Measurements from ENCODE around the gene FAM20A.
A peak's percentile ranks its signal among the peaks of the same experiment; 100 is the strongest.
"Not testable (repeated sequence)": the region's sequence is repeated elsewhere in the genome, so short reads cannot be mapped to it uniquely, and the experiment has no call there.

FAM20A gene

GRCh38 chr17:68518063-68518815, 82.9 kb downstream of the FAM20A start:
- DNase-seq (ENCODE audit: low read depth), result no peak

DNA sequence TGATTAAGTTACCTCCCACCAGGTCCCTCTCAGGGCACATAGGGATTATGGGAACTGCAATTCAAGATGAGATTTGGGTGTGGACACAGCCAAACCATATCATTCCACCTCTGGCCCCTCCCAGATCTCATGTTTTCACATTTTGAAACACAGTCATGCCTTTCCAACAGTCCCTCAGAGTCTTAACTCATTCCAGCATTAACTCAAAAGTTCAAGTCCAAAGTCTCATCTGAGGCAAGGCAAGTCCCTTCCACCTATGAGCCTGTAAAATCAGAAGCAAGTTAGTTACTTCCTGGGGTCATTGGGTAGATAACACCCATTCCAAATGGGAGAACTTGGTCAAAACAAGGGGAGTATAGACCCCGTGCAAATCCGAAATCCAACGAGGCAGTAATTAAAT, 83.6 kb downstream of the FAM20A start:
- DNase-seq (ENCODE audit: low read depth), result not testable (repeated sequence)

DNA sequence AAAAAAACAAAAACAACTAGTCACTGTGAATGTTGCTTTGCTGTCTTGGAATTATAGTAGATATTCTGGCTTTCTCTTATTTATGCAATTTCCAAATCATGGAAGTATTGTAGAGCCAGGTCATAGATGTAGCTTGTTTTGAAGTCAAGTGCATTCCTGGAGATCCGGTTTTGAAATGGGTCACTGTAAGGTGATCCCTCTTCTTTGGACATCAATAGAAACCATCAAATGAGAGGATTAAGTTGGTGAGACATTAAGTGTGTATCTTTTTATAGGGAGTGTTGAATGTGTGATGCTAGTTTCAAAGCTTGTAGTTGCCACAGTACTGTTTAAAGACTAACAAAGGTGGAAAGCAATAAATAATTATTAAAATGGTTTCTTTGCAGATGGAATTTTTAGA, 84.4 kb downstream of the FAM20A start:
- DNase-seq (ENCODE audit: low read depth), result no peak

DNA sequence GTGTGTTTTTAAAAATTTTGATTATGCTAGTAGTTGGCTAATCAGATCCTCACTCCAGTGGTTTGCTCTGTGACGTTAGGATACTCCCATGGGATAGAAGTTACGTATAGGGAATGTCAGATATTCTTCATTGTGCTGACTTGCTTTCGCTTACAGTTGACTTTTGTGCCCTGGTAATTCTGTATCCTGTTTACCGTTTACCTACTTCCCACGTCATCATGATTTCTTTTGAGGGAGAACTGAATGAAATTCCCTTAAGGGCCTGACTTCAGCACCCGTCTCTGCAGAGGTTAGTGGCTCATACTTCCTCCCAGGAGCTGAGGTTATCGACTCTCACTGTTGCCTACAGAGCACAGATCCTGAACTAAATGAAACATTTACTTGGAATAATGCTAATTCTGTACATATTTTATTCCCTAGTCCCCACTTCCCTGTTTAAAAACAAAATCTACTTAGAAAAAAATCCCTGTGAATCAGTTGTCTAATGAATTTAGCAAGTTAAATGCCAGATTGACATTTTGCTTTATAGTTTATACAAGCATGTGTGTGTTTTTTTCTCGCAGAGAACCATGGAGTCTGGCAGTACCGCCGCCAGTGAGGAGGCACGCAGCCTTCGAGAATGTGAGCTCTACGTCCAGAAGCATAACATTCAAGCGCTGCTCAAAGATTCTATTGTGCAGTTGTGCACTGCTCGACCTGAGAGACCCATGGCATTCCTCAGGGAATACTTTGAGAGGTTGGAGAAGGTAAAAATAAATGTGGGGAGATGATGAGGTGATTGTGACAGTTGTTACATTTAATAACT, 86.1 kb downstream of the FAM20A start:
- no peak for DNase-seq (ENCODE audit: low read depth)

DNA sequence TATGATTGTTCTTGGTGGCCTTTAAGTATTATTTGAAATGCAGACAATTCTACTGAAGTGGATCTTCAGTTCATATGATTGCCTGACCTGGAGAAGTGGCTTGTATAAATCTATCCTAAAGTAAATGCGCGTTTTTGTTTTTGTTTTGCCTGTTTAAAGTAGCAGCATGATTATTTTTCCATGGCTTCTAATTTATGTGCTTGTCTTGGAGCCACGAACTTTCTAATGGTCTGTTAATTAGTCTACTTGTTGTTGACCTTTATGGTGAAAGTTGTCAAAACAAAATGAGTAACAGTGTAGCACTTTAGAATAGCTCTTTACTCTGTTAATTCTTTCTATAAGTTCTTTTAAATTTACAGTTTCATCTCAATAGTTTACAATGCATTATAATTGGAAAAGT, 87.2 kb downstream of the FAM20A start:
- DNase-seq (ENCODE audit: low read depth), result no peak

GRCh38 chr17:68512960-68513474, 88.2 kb downstream of the FAM20A start:
- DNase-seq (ENCODE audit: low read depth), result no peak

- DNase-seq (ENCODE audit: low read depth), result peak; percentile 90
Observed at GRCh38 chr17:68512247-68512959, 88.8 kb downstream of the FAM20A start, which contains the start of gene PRKAR1A. PRKAR1A (plus strand) TSS chr17:68512430; CDS start chr17:68515400, 2,970 bp downstream.

- peak; percentile 68 for DNase-seq (ENCODE audit: low read depth)
Observed at GRCh38 chr17:68511671-68512246, 89.4 kb downstream of the FAM20A start.

DNA sequence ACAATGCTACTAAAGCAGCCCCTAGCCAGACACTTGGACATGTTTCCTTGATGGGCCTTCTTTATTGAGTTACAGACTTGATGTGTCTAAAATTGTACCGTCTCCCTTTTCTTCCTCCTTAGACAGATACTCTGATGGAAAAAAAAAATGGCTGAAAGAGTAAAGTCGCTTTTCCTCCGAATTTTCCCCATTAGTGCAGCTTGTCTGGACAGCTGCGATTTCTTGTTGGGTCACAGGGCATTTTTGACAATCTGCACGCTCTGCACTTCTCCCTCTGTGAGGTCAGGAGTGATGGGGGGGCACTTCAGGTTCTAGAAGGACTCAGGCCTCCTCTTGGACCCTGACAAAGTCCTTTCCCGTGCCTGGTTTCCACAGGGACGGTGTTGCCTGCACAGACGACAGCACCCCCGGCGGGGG, 89.9 kb downstream of the FAM20A start:
- DNase-seq (ENCODE audit: low read depth), result no peak

DNA sequence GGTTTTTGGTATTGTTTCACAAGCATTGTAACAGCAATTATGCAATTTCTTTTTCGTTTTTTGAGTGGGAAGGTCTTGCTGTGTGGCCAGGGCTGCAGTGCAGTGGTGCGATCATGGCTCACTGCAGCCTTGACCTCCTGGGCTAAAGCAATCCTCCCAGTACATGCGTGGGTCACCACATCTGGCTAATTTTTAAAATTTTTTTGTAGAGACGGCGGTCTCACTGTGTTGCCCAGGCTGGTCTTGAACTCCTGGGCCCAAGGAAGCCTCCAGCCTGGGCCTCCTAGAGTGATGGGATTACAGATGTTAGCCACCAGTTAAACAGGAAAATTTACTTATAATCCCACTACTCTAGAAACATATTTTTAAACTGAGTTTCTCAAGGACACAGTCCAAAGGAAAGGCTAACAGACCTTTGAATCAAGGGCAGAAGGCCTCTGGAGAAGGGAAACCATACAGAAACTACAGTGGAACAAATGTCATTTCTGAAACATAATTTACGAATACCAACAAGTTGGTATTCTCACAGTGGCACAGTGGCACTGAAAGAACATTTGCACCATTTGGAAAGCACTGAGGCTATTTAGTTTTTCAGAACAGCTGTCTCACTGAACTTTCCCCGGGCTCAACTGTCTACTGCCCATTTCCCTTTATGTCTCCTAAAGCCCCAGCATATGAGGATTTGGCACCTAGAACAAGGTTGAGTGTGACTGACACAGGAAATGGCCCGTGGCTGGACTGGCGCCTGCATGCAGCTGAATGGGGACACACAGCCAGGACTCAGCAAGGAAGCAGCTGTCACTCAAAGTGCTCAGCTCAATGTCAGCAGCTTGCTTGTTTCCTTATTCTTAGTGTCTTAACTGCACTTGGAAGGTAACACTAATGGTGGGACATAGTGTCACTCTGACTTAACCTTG, 91.8 kb downstream of the FAM20A start:
- no peak for DNase-seq (ENCODE audit: low read depth)

GRCh38 chr17:68507576-68507975, 93.6 kb downstream of the FAM20A start:
- no peak for DNase-seq (ENCODE audit: low read depth)

GRCh38 chr17:68505951-68506350, 95.2 kb downstream of the FAM20A start:
- no peak for DNase-seq (ENCODE audit: low read depth)

DNA sequence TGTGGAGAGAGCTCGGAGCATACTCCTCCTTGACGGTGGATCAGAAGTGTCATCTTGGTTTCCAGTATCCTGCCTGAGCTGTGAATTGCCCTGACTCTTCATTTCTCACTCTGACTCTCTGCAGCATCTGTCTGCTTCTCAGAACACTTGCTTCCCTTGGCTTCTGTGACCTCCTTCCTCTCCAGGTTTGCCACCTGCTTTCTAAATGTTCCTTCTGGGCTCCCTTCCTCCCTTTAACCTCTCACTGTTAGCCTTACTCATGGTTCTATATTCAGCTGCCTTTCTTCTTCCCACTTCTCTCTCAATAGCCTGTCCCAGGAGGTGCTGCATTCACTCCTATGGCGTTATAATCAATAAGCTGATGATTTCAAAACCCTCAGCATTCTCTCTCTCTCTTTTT, 100.1 kb downstream of the FAM20A start:
- no peak for DNase-seq (ENCODE audit: low read depth)

- DNase-seq (ENCODE audit: low read depth), result no peak
Observed at GRCh38 chr17:68499587-68499986, 101.6 kb downstream of the FAM20A start.

GRCh38 chr17:68498479-68499326, 102.5 kb downstream of the FAM20A start:
- DNase-seq (ENCODE audit: low read depth), result no peak

GRCh38 chr17:68497885-68498319, 103.3 kb downstream of the FAM20A start:
- no peak for DNase-seq (ENCODE audit: low read depth)

GRCh38 chr17:68495081-68495480, 106.1 kb downstream of the FAM20A start:
- DNase-seq (ENCODE audit: low read depth), result no peak

- not testable (repeated sequence) for DNase-seq (ENCODE audit: low read depth)
Observed at GRCh38 chr17:68492394-68493054, 108.6 kb downstream of the FAM20A start.
